ENCODE data around the gene GOPC. TPM values are rescaled to one million over a fixed set of nuclear protein-coding genes. Genes with fewer than 3 reads are reported as not detected.

GOPC gene
- total and polyA plus RNA-seq, 2 donors (not counting 3 experiments of a cell fraction or from before 2014, with no cell fraction given) = 7.8 to 22.8 TPM

- Histone ChIP-seq H3K4me1 (ENCODE audit: control insufficient read depth, extremely low read depth, insufficient read depth, low read length) (no peaks in the 10 kb centered on the region), H3K9me1 (replicated peaks; ENCODE audit: control insufficient read depth, extremely low read depth, insufficient read depth, low read length) (no peaks in the 10 kb centered on the region), H3K79me2 (ENCODE audit: control insufficient read depth, insufficient read depth, low read length) (no peaks in the 10 kb centered on the region), H3K36me3 (ENCODE audit: control insufficient read depth in 2 of 2, extremely low read depth in 1 of 2, insufficient read depth in 2 of 2, low read length in 2 of 2) (peaks cover 2 to 8% of the 10 kb centered on the region in 2 experiments), H3K27me3 (ENCODE audit: control insufficient read depth in 2 of 2, insufficient read depth in 2 of 2, low read length in 2 of 2) (no peaks in the 10 kb centered on the region), H3K27ac (ENCODE audit: insufficient read depth, low read depth, low read length) (no peak overlapping the region), H3K9ac (replicated peaks; ENCODE audit: extremely low read depth, insufficient read depth, low read length) (no peak overlapping the region), H3K4me3 (replicated peaks in 1 of 3; ENCODE audit: insufficient read depth in 1 of 3, low read depth in 1 of 3, low read length in 3 of 3) (no peak overlapping the region), H3K9me3 (replicated peaks; ENCODE audit: control insufficient read depth, insufficient read depth, low read length) (no peaks in the 10 kb centered on the region), H4K20me1 (replicated peaks; ENCODE audit: control insufficient read depth, extremely low read depth, insufficient read depth, low read length) (no peaks in the 10 kb centered on the region), H3K4me2 (ENCODE audit: insufficient read depth, low read length) (no peak overlapping the region), H2AFZ (ENCODE audit: low read depth, low read length) (no peak overlapping the region)
- intact Hi-C loops (cut with micrococcal nuclease) (no loop called here), dilution Hi-C loops (cut with MboI; ENCODE audit: extremely low pct_ligation_motif_present, low sequenced_read_pairs) (no loop called here)
- CTCF ChIA-PET = interaction anchor here (1.1 to 3.1 kb wide), 4 partner anchors 13 to 124 kb away, joined by 3 to 14 read pairs (median 6); no protein-coding TSS in a partner anchor
- no peak for DNase-seq (ENCODE audit: low read depth, low spot score)
- no peak for TF ChIP-seq POLR2AphosphoS5 (IDR thresholded peaks at IDR 0.05; ENCODE audit: insufficient read depth, low read depth, low read length)
- no TSS peak for BruUV-seq (replicated peaks)
- POLR2A ChIA-PET = no interaction called here
- no peak for FAIRE-seq
These were observed 34.1 kb downstream of the GOPC start for GRCh38 chr6:117568247-117568646.

DNA sequence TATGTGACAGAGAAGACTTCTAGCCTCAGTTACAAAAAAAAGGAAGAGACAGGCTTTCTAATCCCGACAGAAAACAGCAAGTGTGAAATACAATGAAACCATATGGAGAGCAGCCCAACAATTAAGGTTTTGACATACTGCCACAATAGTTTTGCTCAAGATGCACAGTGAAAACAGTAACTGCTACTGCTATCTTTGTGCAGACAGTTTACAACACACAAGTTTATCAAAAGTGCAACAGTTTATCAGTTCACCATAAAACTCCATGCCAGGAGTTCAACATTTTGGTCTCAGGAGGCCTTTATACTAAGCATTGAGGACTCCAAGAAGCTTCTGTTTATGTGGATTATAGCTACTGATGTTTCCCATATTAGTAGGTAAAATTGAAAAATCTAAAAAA lies 37.6 kb downstream of the GOPC start:
- CTCF ChIA-PET = interaction anchor here (4.0 kb wide), 1 partner anchor 114 kb away, joined by 21 read pairs; no protein-coding TSS in a partner anchor
- Histone ChIP-seq H3K36me3 (ENCODE audit: control insufficient read depth in 2 of 2, extremely low read depth in 1 of 2, insufficient read depth in 2 of 2, low read length in 2 of 2) (peaks cover 2 to 10% of the 10 kb centered on the region in 2 experiments), H3K4me3 (replicated peaks in 1 of 3; ENCODE audit: insufficient read depth in 1 of 3, low read depth in 1 of 3, low read length in 3 of 3) (no peak overlapping the region), H3K4me1 (ENCODE audit: control insufficient read depth, extremely low read depth, insufficient read depth, low read length) (no peaks in the 10 kb centered on the region), H3K27ac (ENCODE audit: insufficient read depth, low read depth, low read length) (no peak overlapping the region), H3K9ac (replicated peaks; ENCODE audit: extremely low read depth, insufficient read depth, low read length) (no peak overlapping the region), H3K9me3 (replicated peaks; ENCODE audit: control insufficient read depth, insufficient read depth, low read length) (no peaks in the 10 kb centered on the region), H2AFZ (ENCODE audit: low read depth, low read length) (no peak overlapping the region), H3K79me2 (ENCODE audit: control insufficient read depth, insufficient read depth, low read length) (no peaks in the 10 kb centered on the region), H4K20me1 (replicated peaks; ENCODE audit: control insufficient read depth, extremely low read depth, insufficient read depth, low read length) (no peaks in the 10 kb centered on the region), H3K27me3 (ENCODE audit: control insufficient read depth in 2 of 2, insufficient read depth in 2 of 2, low read length in 2 of 2) (no peaks in the 10 kb centered on the region), H3K4me2 (ENCODE audit: insufficient read depth, low read length) (no peak overlapping the region), H3K9me1 (replicated peaks; ENCODE audit: control insufficient read depth, extremely low read depth, insufficient read depth, low read length) (no peaks in the 10 kb centered on the region)
- FAIRE-seq = no peak
- dilution Hi-C loops (cut with MboI; ENCODE audit: extremely low pct_ligation_motif_present, low sequenced_read_pairs) (no loop called here), intact Hi-C loops (cut with micrococcal nuclease) (no loop called here)
- no peak for DNase-seq (ENCODE audit: low read depth, low spot score)
- TF ChIP-seq, protein P1, sequence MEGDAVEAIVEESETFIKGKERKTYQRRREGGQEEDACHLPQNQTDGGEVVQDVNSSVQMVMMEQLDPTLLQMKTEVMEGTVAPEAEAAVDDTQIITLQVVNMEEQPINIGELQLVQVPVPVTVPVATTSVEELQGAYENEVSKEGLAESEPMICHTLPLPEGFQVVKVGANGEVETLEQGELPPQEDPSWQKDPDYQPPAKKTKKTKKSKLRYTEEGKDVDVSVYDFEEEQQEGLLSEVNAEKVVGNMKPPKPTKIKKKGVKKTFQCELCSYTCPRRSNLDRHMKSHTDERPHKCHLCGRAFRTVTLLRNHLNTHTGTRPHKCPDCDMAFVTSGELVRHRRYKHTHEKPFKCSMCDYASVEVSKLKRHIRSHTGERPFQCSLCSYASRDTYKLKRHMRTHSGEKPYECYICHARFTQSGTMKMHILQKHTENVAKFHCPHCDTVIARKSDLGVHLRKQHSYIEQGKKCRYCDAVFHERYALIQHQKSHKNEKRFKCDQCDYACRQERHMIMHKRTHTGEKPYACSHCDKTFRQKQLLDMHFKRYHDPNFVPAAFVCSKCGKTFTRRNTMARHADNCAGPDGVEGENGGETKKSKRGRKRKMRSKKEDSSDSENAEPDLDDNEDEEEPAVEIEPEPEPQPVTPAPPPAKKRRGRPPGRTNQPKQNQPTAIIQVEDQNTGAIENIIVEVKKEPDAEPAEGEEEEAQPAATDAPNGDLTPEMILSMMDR (IDR thresholded peaks at IDR 0.05; ENCODE audit: extremely low read depth in 1 of 2, insufficient read depth in 1 of 2, low read depth in 1 of 2, low read length in 2 of 2) = no peak
- no peak for TF ChIP-seq EZH2 (IDR thresholded peaks at IDR 0.05; ENCODE audit: borderline replicate concordance, low read depth, low read length, severe bottlenecking)
- TF ChIP-seq MYC (IDR thresholded peaks at IDR 0.05; ENCODE audit: low read depth, low read length) = no peak
- TF ChIP-seq FOS (IDR thresholded peaks at IDR 0.05; ENCODE audit: borderline replicate concordance, insufficient read depth, low read length) = no peak
- TF ChIP-seq JUN (IDR thresholded peaks at IDR 0.05; ENCODE audit: borderline replicate concordance, insufficient read depth, insufficient read length, low read depth) = no peak
- TF ChIP-seq, protein P2, sequence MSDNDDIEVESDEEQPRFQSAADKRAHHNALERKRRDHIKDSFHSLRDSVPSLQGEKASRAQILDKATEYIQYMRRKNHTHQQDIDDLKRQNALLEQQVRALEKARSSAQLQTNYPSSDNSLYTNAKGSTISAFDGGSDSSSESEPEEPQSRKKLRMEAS (IDR thresholded peaks at IDR 0.05; ENCODE audit: insufficient read depth, insufficient read length) = no peak
- TF ChIP-seq POLR2AphosphoS5 (IDR thresholded peaks at IDR 0.05; ENCODE audit: insufficient read depth, low read depth, low read length) = no peak
- TF ChIP-seq POLR2A (IDR thresholded peaks at IDR 0.05; ENCODE audit: low read depth, low read length) = no peak
- no peak for TF ChIP-seq GATA2 (IDR thresholded peaks at IDR 0.05; ENCODE audit: insufficient read depth, insufficient read length, low read depth, low read length)
- POLR2A ChIA-PET = no interaction called here
- BruUV-seq (replicated peaks) = no TSS peak
